HL-60/S4 treated with retinoic acid at 250 ng/mL for 4 days and 3 days (cell line): ENCODE results near the gene SULT1A3.
"Not testable (repeated sequence)": the region's sequence is repeated elsewhere in the genome, so short reads cannot be mapped to it uniquely, and the experiment has no call there.

Source experiments
- in situ Hi-C: fragments of 300-500 bp; cut with MboI; formaldehyde crosslinking; loops from 2 replicates; pipeline ENCODE4 v1.7.0; 2022; ENCODE audit warnings: low sequenced_read_pairs

SULT1A3 gene

DNA sequence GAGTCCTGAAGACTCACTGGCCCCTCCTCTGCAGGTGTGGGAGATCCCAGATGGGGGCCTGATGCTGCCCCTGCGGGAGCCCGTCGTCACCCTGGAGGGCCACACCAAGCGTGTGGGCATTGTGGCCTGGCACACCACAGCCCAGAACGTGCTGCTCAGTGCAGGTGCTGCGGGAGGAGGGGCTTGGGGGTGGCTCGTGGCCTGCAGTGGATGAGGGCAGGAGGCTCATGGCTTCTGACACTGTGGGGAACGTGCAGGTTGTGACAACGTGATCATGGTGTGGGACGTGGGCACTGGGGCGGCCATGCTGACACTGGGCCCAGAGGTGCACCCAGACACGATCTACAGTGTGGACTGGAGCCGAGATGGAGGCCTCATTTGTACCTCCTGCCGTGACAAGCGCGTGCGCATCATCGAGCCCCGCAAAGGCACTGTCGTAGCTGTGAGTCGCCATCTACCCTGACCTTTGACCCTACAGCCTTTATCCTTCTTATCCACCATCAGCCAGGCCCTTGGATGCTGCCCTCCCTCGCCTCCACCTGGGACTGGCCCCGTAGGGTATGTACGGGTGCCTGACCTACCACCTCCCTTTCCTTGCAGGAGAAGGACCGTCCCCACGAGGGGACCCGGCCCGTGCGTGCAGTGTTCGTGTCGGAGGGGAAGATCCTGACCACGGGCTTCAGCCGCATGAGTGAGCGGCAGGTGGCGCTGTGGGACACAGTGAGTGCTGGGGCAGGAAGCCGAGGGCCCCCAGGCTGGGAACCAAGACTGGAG is 12.1 kb upstream of the SULT1A3 start:
- in situ Hi-C loops, result no loop called here

GRCh38 chr16:30187556-30187865 is 11.5 kb upstream of the SULT1A3 start:
- in situ Hi-C loops, result no loop called here

- in situ Hi-C loops, result no loop called here
These were observed 11.0 kb upstream of the SULT1A3 start for GRCh38 chr16:30187971-30188561.

DNA sequence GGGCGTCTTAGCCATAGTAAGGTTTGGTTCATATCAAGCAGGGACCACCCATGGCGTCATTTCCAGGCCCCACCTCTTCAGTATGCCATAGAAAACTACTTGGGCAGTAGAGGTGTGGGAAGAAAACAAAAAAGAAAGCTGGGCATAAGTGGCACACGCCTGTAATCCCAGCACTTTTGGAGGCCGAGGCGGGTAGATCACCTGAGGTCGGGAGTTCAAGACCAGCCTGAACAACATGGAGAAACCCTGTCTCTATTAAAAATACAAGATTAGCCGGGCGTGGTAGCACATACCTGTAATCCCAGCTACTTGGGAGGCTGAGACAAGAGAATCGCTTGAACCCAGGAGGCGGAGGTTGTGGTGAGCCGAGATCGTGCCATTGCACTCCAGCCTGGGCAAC is 7.9 kb upstream of the SULT1A3 start:
- in situ Hi-C loops, result not testable (repeated sequence)

DNA sequence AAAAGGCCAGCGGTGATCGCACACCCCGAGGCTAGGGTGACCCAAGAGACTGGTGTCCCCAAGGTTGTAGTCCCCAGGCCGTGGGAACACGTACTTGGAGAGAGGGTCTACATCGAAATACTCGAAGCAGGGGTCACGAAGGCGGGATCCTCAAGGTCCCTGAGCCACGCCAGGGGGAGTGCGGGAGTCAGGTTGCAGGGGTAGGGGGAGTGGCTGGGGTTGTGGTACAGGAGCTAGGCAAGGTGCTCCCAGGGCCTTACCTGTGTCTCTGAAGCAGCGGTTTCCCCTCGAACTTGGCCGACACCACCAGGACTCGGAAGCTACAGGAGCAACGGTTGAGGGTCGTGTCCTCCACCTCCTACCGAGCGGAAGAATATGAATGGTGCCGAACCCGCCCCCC is 6.0 kb upstream of the SULT1A3 start:
- in situ Hi-C loops, result not testable (repeated sequence)

DNA sequence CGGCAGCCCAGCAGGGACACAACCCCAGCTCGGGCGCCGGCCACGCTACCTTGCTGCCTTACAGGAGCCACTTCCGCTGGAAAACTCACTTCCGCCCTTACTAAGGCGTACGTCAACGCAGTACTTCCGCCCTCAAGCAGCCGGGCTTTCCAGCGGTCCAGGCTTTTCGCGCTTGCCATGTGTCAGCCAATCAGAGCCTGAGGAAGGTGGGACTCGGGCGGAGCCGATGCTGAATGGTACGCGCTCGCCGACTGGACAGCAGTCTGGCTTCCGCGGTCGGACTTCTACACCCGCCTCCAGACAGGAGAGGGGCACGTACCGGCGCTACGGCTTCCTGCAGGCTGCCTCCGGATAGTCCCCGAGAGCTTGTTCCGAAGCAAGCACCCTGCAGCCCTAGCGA is 5.4 kb upstream of the SULT1A3 start, which contains the start of the genes BOLA2B and SLX1A:
Gene BOLA2B (minus strand): TSS at position 52 of the 400 bp plus-strand sequence. CDS start 71 bp downstream, outside the sequence.
Gene SLX1A (plus strand): TSS at position 261 of the 400 bp plus-strand sequence. CDS start 210 bp downstream, outside the sequence.
- in situ Hi-C loops, result not testable (repeated sequence)

DNA sequence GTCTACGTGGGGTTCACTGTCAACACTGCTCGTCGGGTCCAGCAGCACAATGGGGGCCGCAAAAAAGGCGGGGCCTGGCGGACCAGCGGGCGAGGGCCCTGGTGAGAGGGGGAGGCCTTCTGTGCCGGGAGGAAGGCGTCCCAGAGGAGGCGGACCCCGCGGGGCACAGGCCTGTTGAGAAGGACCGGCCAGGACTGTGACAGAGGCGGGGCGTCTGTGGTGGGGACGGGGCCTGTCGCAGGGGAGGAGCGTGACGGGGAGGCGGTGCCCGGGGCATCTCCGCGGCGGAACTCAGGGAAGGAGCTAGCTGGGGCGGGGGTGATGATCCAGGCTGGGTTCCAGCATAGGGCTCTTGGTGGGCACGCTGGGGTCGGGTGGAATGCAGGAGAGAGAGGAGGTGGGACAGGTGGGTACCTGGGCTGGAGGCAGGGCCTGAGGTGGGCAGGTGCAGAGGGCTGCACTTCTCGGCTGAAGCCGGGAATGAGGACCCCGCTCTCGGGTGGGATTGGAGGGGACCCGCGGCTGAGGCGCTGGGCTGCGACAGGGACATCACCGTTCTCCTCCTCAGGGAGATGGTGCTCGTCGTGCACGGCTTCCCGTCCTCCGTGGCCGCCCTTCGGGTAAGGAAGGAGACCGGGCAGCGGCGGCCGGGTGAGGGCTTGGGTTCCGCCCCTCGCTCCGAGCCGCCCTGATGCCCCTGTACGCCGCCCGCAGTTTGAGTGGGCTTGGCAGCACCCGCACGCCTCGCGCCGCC is 4.7 kb upstream of the SULT1A3 start:
- in situ Hi-C loops, result not testable (repeated sequence)

DNA sequence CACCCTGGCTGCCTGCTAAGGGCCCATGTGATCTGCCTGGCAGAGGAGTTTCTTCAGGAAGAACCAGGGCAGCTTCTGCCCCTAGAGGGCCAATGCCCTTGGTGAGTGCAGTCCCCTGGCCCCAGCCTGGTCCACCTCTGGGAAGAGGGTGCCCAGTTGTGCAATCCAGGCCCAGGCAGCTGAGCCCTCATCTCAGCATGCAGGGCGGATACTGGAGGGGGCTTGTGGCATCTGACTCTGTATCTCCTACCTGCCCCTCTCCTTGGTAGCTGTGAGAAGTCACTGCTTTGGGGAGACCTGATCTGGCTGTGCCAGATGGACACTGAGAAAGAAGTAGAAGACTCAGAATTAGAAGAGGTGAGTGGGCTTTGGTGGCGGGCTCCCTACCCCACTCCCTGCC is 2.1 kb upstream of the SULT1A3 start:
- in situ Hi-C loops, result not testable (repeated sequence)

GRCh38 chr16:30199608-30200343 is 721 bp downstream of the SULT1A3 start:
- in situ Hi-C loops, result not testable (repeated sequence)

DNA sequence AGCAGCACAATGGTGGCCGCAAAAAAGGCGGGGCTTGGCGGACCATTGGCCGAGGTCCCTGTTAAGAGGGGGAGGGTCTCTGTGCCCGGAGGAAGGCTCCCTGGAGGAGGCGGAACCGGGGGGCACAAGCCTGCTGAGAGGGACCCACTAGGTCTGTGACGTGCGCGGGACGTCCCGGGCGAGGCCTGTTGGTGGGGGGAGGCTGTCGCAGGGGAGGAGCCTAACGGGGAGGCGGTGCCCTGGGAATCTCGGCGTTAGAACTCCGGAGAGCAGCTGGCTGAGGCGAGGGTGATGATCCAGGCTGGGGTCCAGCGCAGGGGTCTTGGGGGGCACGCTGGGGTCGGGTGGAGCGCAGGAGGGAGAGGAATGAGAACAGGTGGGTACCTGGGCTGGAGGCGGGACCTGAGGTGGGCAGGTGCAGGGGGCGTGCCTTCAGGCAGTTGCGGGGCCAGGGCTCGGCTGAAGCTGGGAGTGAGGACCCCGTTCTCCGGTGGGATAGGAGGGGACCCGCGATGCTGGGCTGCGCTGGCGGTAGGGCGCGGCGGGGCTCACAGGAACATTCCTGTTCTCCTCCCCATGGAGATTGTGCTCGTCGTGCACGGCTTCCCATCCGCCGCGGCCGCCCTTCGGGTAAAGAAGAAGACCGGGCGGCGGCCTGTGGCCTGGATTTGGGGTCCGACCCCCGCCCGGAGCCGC is 6.6 kb downstream of the SULT1A3 start:
- in situ Hi-C loops, result not testable (repeated sequence)

GRCh38 chr16:30206252-30206651 is 7.2 kb downstream of the SULT1A3 start:
- in situ Hi-C loops, result not testable (repeated sequence)

DNA sequence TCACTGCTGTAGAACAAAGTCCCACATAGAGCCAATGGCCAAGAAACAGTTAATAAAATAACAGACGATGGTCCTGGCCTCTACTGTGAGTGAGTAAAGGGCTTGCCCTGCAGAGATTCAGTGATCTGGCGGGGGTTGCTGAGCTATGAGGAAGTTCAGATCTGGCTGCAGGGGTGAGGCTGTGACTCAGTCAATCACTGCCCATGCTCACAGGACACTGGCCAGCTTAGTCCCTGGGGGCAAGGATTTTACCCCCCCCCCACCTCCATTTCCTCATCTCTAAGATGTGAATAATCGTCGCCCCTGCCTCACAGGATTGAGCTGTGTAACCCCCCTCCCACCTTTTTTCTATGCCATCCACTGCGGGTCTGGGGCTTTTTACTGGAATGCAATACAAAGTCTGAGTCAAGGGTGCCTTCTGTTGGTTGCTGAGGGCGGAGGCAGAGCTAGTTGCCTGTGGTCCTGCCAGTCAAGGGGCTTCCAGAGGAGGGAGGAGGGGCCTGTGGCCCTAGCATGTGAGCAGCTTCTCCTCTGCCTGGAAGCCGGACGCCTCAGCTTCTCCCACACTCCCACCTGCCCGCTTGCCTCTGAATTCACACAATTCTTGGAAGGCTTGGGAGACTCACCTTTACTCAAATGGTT is 8.1 kb downstream of the SULT1A3 start:
- in situ Hi-C loops, result not testable (repeated sequence)

GRCh38 chr16:30209032-30209431 is 10.0 kb downstream of the SULT1A3 start:
- in situ Hi-C loops, result not testable (repeated sequence)

- in situ Hi-C loops, result not testable (repeated sequence)
These were observed 12.4 kb downstream of the SULT1A3 start for GRCh38 chr16:30211414-30211813.

GRCh38 chr16:30217082-30217481 is 18.0 kb downstream of the SULT1A3 start:
- in situ Hi-C loops, result not testable (repeated sequence)

GRCh38 chr16:30248379-30248778 is 49.3 kb downstream of the SULT1A3 start, which contains the start of gene NPIPB13:
NPIPB13 (minus strand) TSS chr16:30248479; CDS start chr16:30245573, 2,906 bp downstream.
- in situ Hi-C loops, result not testable (repeated sequence)
